H1 (cell line): Measurements from ENCODE around the gene DOCK1. TPM values are rescaled to one million over a fixed set of nuclear protein-coding genes. Genes with fewer than 3 reads are reported as not detected.

ENCODE experiments used
- CTCF ChIA-PET: fragments of 300-600 bp; sonication (Branson Sonifier 250); formaldehyde crosslinking; loops from one replicate; lab custom pipeline; 2021; ENCODE audit not compliant: partially characterized antibody; lab: Charles Lee
- POLR2A ChIA-PET: fragments of 300-600 bp; sonication (Branson Sonifier 250); formaldehyde crosslinking; loops from one replicate; lab custom pipeline; 2021; ENCODE audit warnings: inconsistent platforms; ENCODE audit not compliant: partially characterized antibody; lab: Charles Lee
- DNase-seq, 2 experiments: peaks; one replicate each; pipeline versions ENCODE4 v3.0.0 to v3.0.0-alpha.2; 2010 to 2022; ENCODE audit warnings: low spot score in 2 of 2, low read depth in 1 of 2, mixed read lengths in 1 of 2
- FAIRE-seq: peaks from 2 replicates; lab custom pipeline; 2011; peaks lifted over from hg19 to GRCh38; lab: Jason Lieb, UNC
- H2AFZ ChIP-seq: 2 replicates; pipeline ENCODE4 v1.8.1; 2012; ENCODE audit warnings: low read length, inconsistent platforms
- H2AK5ac ChIP-seq: 2 replicates; pipeline ENCODE4 v1.6.1; 2013; ENCODE audit warnings: low read depth, low read length
- H2BK120ac ChIP-seq: replicated peaks from 2 replicates; pipeline ENCODE3; 2013; ENCODE audit warnings: low read depth, low read length, inconsistent platforms
- H2BK12ac ChIP-seq: 2 replicates; pipeline ENCODE4 v1.6.1; 2013; ENCODE audit warnings: low read depth, low read length
- H2BK15ac ChIP-seq: 2 replicates; pipeline ENCODE4 v1.6.1; 2013; ENCODE audit warnings: low read length
- H2BK20ac ChIP-seq: 2 replicates; pipeline ENCODE4 v1.6.1; 2013; ENCODE audit warnings: low read length
- H2BK5ac ChIP-seq: 2 replicates; pipeline ENCODE4 v1.6.1; 2013; ENCODE audit warnings: low read depth, low read length
- H3K14ac ChIP-seq: 2 replicates; pipeline ENCODE4 v1.6.1; 2013; ENCODE audit warnings: inconsistent platforms; ENCODE audit not compliant: insufficient read length
- H3K18ac ChIP-seq: 2 replicates; pipeline ENCODE4 v1.6.1; 2013; ENCODE audit warnings: low read length; ENCODE audit errors: extremely low read depth
- H3K23ac ChIP-seq: 2 replicates; pipeline ENCODE4 v1.6.1; 2013; ENCODE audit warnings: inconsistent platforms; ENCODE audit not compliant: insufficient read length
- H3K23me2 ChIP-seq: 2 replicates; pipeline ENCODE4 v1.6.1; 2013; ENCODE audit warnings: low read depth, low read length
- H3K27ac ChIP-seq: 2 replicates; pipeline ENCODE4 v1.6.1; 2011; ENCODE audit warnings: low read depth, low read length, inconsistent platforms
- H3K27me3 ChIP-seq, 4 experiments: replicated peaks in 1 of 4; 1 replicate in 1 of 4; 2 replicates in 3 of 4; pipeline versions ENCODE4 v1.6.1 to v1.8.1; 2011 to 2013; ENCODE audit warnings: low read length in 3 of 4, mild to moderate bottlenecking in 3 of 4, inconsistent platforms in 2 of 4, mixed read lengths in 2 of 4, moderate library complexity in 1 of 4; ENCODE audit not compliant: control insufficient read depth in 3 of 4, insufficient read depth in 3 of 4; ENCODE audit errors: extremely low read depth in 1 of 4
- H3K36me3 ChIP-seq, 4 experiments: 2 replicates each; pipeline versions ENCODE4 v1.6.1 to v1.8.1; 2011 to 2013; ENCODE audit warnings: mild to moderate bottlenecking in 4 of 4, low read length in 3 of 4, moderate library complexity in 2 of 4, control low read depth in 1 of 4, inconsistent platforms in 1 of 4; ENCODE audit not compliant: insufficient read depth in 4 of 4, control insufficient read depth in 2 of 4
- H3K4ac ChIP-seq: replicated peaks from 2 replicates; pipeline ENCODE3; 2013; ENCODE audit warnings: low read length, low read depth, mixed read lengths, inconsistent platforms; ENCODE audit not compliant: insufficient read length
- H3K4me1 ChIP-seq, 4 experiments: replicated peaks in 1 of 4; 1 replicate in 1 of 4; 2 replicates in 3 of 4; pipeline versions ENCODE4 v1.6.1 to v1.8.1; 2011 to 2013; ENCODE audit warnings: low read length in 3 of 4, inconsistent platforms in 2 of 4, mixed read lengths in 1 of 4; ENCODE audit not compliant: insufficient read depth in 4 of 4, control insufficient read depth in 3 of 4
- H3K4me2 ChIP-seq, 2 experiments: 2 replicates each; pipeline versions ENCODE4 v1.6.1 to v1.8.1; 2011 to 2013; ENCODE audit warnings: low read depth in 2 of 2, low read length in 2 of 2, control low read depth in 1 of 2, inconsistent platforms in 1 of 2, mild to moderate bottlenecking in 1 of 2; ENCODE audit not compliant: insufficient read depth in 1 of 2
- H3K4me3 ChIP-seq, 4 experiments: fragments of 200-600, 300-600 bp in 1 of 4; sonication (generic), shearing (Covaris generic), sonication (Bioruptor Twin) in 1 of 4; 2 replicates each; pipeline versions ENCODE4 v1.5.1 to v1.8.1; 2011 to 2016; ENCODE audit warnings: low read length in 4 of 4, low read depth in 3 of 4, control low read depth in 2 of 4, inconsistent platforms in 2 of 4, mild to moderate bottlenecking in 2 of 4, mixed read lengths in 1 of 4, moderate library complexity in 1 of 4; ENCODE audit not compliant: insufficient read depth in 2 of 4; ENCODE audit errors: extremely low read depth in 1 of 4
- H3K56ac ChIP-seq: replicated peaks from 2 replicates; pipeline ENCODE3; 2013; ENCODE audit warnings: low read depth, mild to moderate bottlenecking, mixed read lengths, low read length, inconsistent platforms; ENCODE audit not compliant: insufficient read length
- H3K79me1 ChIP-seq: 2 replicates; pipeline ENCODE4 v1.6.1; 2013; ENCODE audit warnings: low read depth, low read length, control low read depth
- H3K79me2 ChIP-seq, 2 experiments: 2 replicates each; pipeline versions ENCODE4 v1.6.1 to v1.8.1; 2012 to 2013; ENCODE audit warnings: low read length in 2 of 2, mild to moderate bottlenecking in 2 of 2, inconsistent platforms in 1 of 2; ENCODE audit not compliant: insufficient read depth in 2 of 2, control insufficient read depth in 1 of 2
- H3K9ac ChIP-seq, 4 experiments: replicated peaks in 1 of 4; 1 replicate in 1 of 4; 2 replicates in 3 of 4; pipeline versions ENCODE4 v1.6.1 to v1.8.1; 2011 to 2013; ENCODE audit warnings: low read depth in 3 of 4, low read length in 3 of 4, control low read depth in 2 of 4, mild to moderate bottlenecking in 2 of 4, moderate library complexity in 2 of 4, inconsistent platforms in 1 of 4; ENCODE audit errors: extremely low read depth in 1 of 4
- H3K9me3 ChIP-seq, 2 experiments: 2 replicates each; pipeline versions ENCODE4 v1.6.1 to v1.8.1; 2012 to 2013; ENCODE audit warnings: mild to moderate bottlenecking in 2 of 2, moderate library complexity in 2 of 2, control low read depth in 1 of 2, inconsistent platforms in 1 of 2, low read depth in 1 of 2, low read length in 1 of 2, mixed read lengths in 1 of 2; ENCODE audit not compliant: insufficient read depth in 2 of 2
- H4K20me1 ChIP-seq, 2 experiments: replicated peaks in 1 of 2; 2 replicates each; pipeline versions ENCODE3 to v1.8.1; 2011 to 2013; ENCODE audit warnings: inconsistent platforms in 2 of 2, low read length in 2 of 2, mild to moderate bottlenecking in 1 of 2; ENCODE audit not compliant: insufficient read depth in 2 of 2, control insufficient read depth in 1 of 2
- H4K5ac ChIP-seq: 2 replicates; pipeline ENCODE4 v1.6.1; 2013; ENCODE audit warnings: low read length, low read depth, mixed read lengths, inconsistent platforms; ENCODE audit not compliant: insufficient read length
- H4K8ac ChIP-seq: 2 replicates; pipeline ENCODE4 v1.8.0; 2013; ENCODE audit warnings: mild to moderate bottlenecking, moderate library complexity, low read length, inconsistent platforms; ENCODE audit not compliant: insufficient read depth; ENCODE audit errors: extremely low read depth
- H4K91ac ChIP-seq: replicated peaks from 2 replicates; pipeline ENCODE3; 2013; ENCODE audit warnings: low read length, mixed read lengths, inconsistent platforms; ENCODE audit not compliant: insufficient read length
- BACH1 ChIP-seq: IDR thresholded peaks from 2 replicates; pipeline ENCODE4 v1.6.1; 2012; ENCODE audit warnings: low read length, improper control_type of control experiment
- CTCF ChIP-seq, 3 experiments: IDR thresholded peaks; 1 replicate in 2 of 3; 2 replicates in 1 of 3; pipeline versions ENCODE4 v1.5.1 to v1.6.1; 2011; ENCODE audit warnings: low read length in 3 of 3, mild to moderate bottlenecking in 3 of 3, inconsistent platforms in 2 of 3, low read depth in 1 of 3, moderate library complexity in 1 of 3; ENCODE audit not compliant: insufficient read depth in 1 of 3; ENCODE audit errors: control extremely low read depth in 1 of 3
- E2F6 ChIP-seq: IDR thresholded peaks from 2 replicates; pipeline ENCODE4 v1.6.1; 2012; ENCODE audit warnings: inconsistent platforms
- HDAC6 ChIP-seq: IDR thresholded peaks from one replicate; pipeline ENCODE4 v1.7.1; 2012; ENCODE audit warnings: low read depth, mild to moderate bottlenecking, inconsistent platforms, low read length, moderate library complexity
- JUND ChIP-seq: IDR thresholded peaks from 2 replicates; pipeline ENCODE4 v1.6.1; 2011; ENCODE audit warnings: mild to moderate bottlenecking, improper control_type of control experiment, low read length
- SAP30 ChIP-seq: fragments of 300-600 bp; sonication (generic); IDR thresholded peaks from 2 replicates; pipeline ENCODE4 v1.7.1; 2012; ENCODE audit warnings: low read length, moderate library complexity, mild to moderate bottlenecking, inconsistent platforms; ENCODE audit not compliant: insufficient read depth, insufficient replicate concordance
- SP2 ChIP-seq: IDR thresholded peaks from 2 replicates; pipeline ENCODE4 v1.6.1; 2012; ENCODE audit warnings: mild to moderate bottlenecking, low read length, inconsistent platforms
- SP4 ChIP-seq: IDR thresholded peaks from 2 replicates; pipeline ENCODE4 v1.6.1; 2012; ENCODE audit warnings: low read length, inconsistent platforms
- USF2 ChIP-seq: IDR thresholded peaks from 2 replicates; pipeline ENCODE4 v1.6.1; 2011; ENCODE audit warnings: low read length, improper control_type of control experiment
- WGBS, 2 experiments: shearing (Covaris generic) in 1 of 2; methylation state at CpG; one replicate each; pipeline versions ENCODE4 v1.1.6 to v1.1.7; 2013 to 2015; ENCODE audit warnings: low lambda C conversion rate in 2 of 2, mixed read lengths in 2 of 2, inconsistent platforms in 1 of 2, low coverage in 1 of 2, missing lambda C conversion rate in 1 of 2; ENCODE audit not compliant: insufficient replicate concordance in 2 of 2, insufficient coverage in 1 of 2, insufficient read length in 1 of 2; ENCODE audit errors: extremely low coverage in 1 of 2, missing lambda C conversion rate in 1 of 2; 5-methylcytosine and 5-hydroxymethylcytosine counted together
- polyA plus RNA-seq, 7 experiments: library from polyadenylated mRNA; depleted of rRNA in 3 of 7; stranded (reverse) in 5 of 7; unstranded in 2 of 7; fragments of >200 nt in 5 of 7; fragments of 200-250 nt in 2 of 7; gene quantifications; 1 replicate in 5 of 7; 2 replicates in 1 of 7; 4 replicates in 1 of 7; pipeline versions ENCODE4 v1.2.1 to v1.2.3, GENCODE V29; 2011 to 2013; ENCODE audit warnings: missing spikeins in 2 of 7, mixed read lengths in 2 of 7
- total RNA-seq: library from RNA; stranded (reverse); fragmentation: NEBNext Ultra II Directional; extraction: Animal tissue kit (Norgen Biotek cat#: 25700); gene quantifications from 2 replicates; pipeline ENCODE4 v1.2.1, GENCODE V29; 2021

DOCK1 gene
- total and polyA plus RNA-seq, 2 of the 8 experiments (the other 6 are each of a cell fraction or from before 2014, with no cell fraction given), result 11.6 to 53.0 TPM

GRCh38 chr10:127424594-127425264 is 519.5 kb downstream of the DOCK1 start:
- no peak overlapping the region for H3K9ac ChIP-seq
- no peak overlapping the region for H2BK20ac ChIP-seq
- no peak overlapping the region for H2BK15ac ChIP-seq
- no peak overlapping the region for H4K5ac ChIP-seq
- no peak overlapping the region for H3K14ac ChIP-seq
- H3K23ac ChIP-seq, result no peak overlapping the region
- no peak overlapping the region; the same call in 1 of the 2 replicates for H4K8ac ChIP-seq
- H3K4me1 ChIP-seq, result no peaks in the 10 kb centered on the region
- no peaks in the 10 kb centered on the region for H3K79me2 ChIP-seq
- H3K23me2 ChIP-seq, result no peaks in the 10 kb centered on the region; the same call in 1 of the 2 replicates
- H3K4me2 ChIP-seq, result no peak overlapping the region
- POLR2A ChIA-PET, result no interaction called here
- no peak overlapping the region for H3K56ac ChIP-seq
- no peak overlapping the region for H4K91ac ChIP-seq
- no peak overlapping the region for H3K4me3 ChIP-seq
- no peak overlapping the region for H2BK120ac ChIP-seq
- no peaks in the 10 kb centered on the region for H3K27me3 ChIP-seq
- FAIRE-seq (no peak), DNase-seq (no peak)
- H4K20me1 ChIP-seq, result no peaks in the 10 kb centered on the region
- H3K27ac ChIP-seq, result no peak overlapping the region
- H2BK5ac ChIP-seq, result no peak overlapping the region
- H3K9me3 ChIP-seq, result peaks cover 0 to 2% of the 10 kb centered on the region in 2 experiments; a peak in 1 of 4 replicates
- CTCF ChIA-PET, result no interaction called here
- no peak overlapping the region for H2AK5ac ChIP-seq
- H3K4ac ChIP-seq, result no peak overlapping the region
- H3K79me1 ChIP-seq, result no peaks in the 10 kb centered on the region
- no peak overlapping the region for H3K18ac ChIP-seq
- peaks cover 3 to 14% (median 7%) of the 10 kb centered on the region in 4 experiments; a peak in 6 of 8 replicates for H3K36me3 ChIP-seq
- no peak overlapping the region for H2BK12ac ChIP-seq
- WGBS, 2 experiments, result 96% methylated on average over 12 of the region's 12 CpGs; no CpG with 5 or more reads in 1 of the 2 experiments
- H2AFZ ChIP-seq, result no peak overlapping the region
- no peak for TF ChIP-seq USF2
- TF ChIP-seq SP4, result no peak
- TF ChIP-seq SAP30, result no peak
- no peak for TF ChIP-seq E2F6
- no peak for TF ChIP-seq CTCF (IDR thresholded peaks at IDR 0.05; ENCODE audit: control extremely low read depth in 1 of 3, insufficient read depth in 1 of 3, low read depth in 1 of 3, low read length in 3 of 3)
- TF ChIP-seq JUND, result no peak
- TF ChIP-seq HDAC6, result no peak
- no peak for TF ChIP-seq BACH1
- TF ChIP-seq SP2, result no peak
